Stimulated activated CD8-positive, alpha-beta memory T cell treated with anti-CD3 and anti-CD28 coated beads, Interleukin-7, amount 100 ng/mL, for 1 hour (primary cell): ENCODE results near the gene SHISA9.
"Not testable (repeated sequence)": the region's sequence is repeated elsewhere in the genome, so short reads cannot be mapped to it uniquely, and the experiment has no call there.

Experiments used
- DNase-seq, 2 donors: peaks; one replicate each; pipeline ENCODE4 v3.0.0-alpha.2; 2020; ENCODE audit warnings: low read depth in 2 of 2

Gene SHISA9

DNA sequence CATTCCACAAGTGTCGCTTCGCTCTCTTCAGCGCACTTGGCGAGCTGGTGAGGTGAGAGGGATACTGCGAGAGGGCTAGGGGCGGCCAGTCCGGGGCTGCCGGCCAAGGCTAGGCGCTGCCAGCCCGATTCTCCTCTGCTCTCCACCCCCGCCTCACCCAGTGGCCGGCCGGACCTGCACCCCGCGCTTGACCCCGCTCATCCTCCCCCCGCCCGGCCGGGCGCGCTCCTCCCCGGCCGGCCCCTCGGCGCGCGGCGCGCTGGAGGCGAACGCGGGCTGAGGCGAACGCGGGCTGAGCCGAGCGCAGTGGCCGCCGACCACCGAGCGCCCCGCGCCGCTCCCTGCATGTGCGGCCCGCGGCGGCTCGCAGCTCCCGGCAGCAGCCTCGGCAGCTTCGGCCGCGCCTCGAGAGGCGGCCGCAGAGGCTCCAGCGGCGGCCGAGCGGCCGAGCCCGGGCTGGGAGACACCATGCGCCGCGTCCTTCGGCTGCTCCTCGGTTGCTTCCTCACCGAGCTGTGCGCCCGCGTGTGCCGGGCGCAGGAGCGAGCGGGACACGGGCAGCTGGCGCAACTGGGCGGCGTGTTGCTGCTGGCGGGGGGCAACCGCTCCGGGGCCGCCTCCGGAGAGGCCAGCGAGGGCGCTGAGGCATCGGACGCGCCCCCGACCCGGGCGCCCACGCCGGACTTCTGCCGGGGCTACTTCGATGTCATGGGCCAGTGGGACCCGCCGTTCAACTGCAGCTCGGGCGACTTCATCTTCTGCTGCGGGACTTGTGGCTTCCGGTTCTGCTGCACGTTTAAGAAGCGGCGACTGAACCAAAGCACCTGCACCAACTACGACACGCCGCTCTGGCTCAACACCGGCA is at the start of gene SHISA9:
Gene SHISA9, plus strand, starts transcription at position 2 of the 865 bp plus-strand sequence.
- no peak for DNase-seq

DNA sequence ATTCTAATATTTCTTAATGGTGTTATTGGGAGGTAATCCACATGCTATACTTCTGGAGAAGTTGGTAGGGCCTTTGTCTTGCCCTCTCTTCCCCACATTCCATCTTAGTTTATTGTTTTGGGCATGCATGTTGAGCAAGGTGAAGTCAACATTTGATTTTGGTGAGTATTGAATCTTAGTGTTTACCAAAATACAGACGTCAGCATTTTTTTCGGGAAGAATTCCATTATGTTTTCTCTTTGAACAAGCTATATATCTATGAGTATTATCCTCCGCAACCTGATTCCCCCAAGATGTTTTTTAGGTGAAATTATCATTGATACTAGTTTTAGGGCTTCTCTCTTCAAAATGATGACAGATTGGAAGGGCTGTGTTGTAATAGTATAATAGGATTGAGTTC is 47.4 kb upstream of the SHISA9 start:
- no peak for DNase-seq

DNA sequence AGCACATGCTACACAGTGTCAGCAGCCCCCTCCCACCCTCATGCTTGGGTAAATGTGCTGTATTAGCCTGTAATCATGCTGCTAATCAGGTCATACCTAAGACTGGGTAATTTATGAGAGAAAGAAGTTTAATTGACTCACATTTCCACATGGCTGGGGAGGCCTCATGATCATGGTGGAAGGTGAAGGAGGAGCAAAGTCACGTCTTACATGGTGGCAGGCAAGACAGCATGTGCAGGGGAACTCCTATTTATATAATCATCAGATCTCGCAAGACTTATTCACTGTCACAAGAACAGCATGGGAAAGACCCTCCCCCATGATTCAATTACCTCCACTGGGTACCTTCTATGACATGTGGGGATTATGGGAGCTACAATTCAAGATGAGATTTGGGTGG is 44.0 kb upstream of the SHISA9 start:
- not testable (repeated sequence) for DNase-seq

DNA sequence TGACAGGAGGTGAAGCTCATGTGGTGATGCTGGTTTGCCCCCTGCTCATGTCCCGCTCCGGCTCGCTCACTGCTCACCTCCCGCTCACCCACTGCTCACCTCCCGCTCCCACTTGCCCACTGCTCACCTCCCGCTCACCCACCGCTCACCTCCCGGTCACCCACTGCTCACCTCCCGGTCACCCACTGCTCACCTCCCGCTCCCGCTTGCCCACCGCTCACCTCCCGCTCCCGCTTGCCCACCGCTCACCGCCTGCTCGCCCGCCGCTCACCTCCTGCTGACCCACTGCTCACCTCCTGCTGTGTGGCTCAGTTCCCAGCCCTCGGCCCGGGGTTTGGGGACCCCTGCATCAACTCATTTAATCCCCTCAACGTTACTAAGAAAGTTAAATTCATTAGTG is 39.1 kb upstream of the SHISA9 start:
- no peak for DNase-seq

DNA sequence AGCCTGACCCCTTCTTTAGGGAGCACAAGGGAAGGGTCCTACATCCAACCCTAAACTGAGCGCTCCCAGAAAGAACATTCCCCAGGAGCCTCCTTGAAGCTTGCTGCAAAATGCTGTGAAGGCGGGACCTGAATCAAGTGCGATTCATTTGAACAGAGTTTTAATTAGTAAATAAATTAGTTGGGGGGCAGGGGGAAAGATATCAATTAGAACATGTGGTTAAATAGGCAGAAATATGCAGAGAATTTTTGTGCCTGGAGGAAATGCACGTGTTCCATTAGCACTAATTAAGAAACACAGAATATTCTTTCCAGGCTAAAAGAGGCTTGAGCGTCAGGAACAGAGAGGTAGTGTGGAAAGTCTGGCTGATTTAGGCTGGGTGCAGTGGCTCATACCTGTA is 38.5 kb upstream of the SHISA9 start:
- no peak for DNase-seq

DNA sequence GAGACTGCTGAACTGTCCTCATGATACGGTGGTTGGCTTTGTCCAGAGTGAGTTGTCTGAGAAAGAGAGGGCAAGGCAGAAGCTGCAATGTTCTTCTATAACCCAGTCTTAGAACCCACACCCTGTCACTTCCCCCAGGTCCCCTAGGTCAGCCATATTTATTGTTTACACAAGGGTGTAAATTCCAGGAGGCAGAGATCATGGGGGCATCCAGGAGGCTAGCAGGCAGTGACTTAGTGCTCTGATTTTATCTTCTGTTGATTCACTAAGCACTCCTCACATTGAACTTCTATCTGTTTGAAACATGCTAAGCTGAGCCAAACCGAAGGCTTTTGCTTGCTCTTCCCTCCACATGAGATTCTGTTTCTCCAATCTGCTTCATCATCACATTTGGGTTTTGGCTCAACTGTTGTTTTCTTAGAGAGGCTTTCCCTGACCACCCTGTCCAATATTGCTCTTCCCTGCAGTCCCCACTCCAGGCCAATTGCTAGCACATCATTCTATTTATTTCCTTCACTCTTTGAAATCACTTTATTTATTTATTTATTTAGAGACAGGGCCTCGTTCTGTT is 34.3 kb upstream of the SHISA9 start:
- no peak for DNase-seq

DNA sequence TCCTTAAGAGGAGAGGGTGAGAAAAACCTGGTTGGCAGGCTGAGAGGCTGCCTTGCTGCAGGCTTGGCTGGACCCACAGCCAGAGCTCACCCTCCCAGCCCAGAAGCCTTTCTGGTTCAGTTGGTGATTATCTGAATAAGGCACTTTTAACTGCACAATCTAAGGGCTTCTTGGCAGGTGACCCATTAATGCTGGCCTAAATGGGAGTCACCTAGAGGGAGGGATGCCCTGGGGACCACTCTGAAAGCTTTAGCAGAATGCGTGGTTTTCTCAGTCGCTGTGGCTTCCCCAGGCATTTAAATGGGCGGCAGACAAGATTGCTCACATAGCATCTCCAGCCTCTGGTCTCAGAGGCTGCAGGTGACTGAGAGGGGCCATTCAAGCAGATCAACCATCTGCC is 33.2 kb upstream of the SHISA9 start:
- DNase-seq, result no peak

DNA sequence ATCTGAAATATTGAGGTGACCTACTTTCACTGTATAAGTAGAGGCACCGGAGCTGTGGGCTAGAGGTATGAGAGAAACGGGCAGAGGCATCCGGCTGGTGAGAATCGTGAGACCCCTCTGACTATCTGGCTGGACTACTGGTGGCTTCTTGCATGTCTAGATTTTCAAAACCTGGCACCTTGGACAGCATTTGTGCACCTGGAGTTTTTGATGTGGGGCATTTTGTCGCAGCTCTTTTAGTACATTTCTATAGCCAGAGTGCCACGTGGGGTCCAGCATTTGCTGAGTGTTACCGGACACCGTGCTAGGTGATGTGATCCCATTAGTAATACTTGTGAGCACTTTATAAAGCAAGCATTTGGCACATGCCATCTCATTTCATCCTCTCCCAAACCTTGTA is 32.6 kb upstream of the SHISA9 start:
- DNase-seq, result no peak

DNA sequence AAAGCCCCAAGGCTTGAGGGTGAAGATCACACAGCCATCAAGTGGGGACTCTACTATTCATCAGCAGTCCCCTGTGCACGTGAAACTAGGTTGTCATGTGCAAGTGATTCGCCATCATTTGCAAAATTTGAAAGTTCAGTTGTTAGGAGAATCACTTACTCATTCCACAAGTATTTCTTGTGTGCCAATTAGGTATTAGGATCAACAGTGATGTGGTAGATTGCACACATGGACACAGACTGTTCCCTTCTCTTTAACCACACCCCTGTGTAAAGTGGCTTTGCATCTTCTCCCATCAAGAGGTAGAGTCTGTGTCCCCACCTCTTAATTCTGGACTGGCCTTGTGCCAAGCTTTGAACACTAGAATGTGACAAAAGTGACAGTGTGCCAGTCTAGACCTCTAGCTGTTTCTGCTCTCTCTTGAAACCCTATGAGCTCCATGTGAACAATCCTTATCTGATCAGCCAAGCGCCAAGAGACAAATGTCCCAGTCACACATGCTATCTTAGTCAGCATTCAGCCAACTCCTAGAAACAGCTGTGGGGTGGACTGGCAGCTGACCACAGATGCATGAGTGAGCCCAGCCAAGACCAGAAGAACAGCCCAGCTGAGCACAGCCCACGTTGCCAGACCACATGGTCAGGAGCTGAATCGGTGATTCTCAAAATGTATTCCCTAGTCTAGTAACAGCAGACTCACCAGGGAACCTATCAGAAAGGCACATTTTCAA is 31.5 kb upstream of the SHISA9 start:
- DNase-seq, result no peak

DNA sequence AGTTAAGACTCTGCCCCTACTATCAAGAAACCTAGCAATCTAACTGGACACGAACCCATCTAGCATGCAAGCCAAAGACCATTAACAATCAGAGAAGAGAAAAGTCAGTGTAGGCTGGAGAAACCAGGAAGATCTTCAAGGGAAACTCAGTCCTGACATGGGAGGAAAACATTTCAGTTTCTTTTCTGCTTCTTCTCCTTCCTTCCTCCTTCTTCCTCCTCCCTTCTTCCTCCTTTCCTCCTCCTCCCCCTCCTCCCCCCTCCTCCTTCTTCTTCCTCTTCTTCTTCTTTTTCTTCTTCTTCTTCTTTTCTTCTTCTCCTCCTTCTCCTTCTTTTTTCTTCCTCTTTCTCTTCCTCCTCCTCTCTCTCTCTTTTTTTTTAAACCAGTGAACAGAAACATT is 29.6 kb upstream of the SHISA9 start:
- no peak for DNase-seq

DNA sequence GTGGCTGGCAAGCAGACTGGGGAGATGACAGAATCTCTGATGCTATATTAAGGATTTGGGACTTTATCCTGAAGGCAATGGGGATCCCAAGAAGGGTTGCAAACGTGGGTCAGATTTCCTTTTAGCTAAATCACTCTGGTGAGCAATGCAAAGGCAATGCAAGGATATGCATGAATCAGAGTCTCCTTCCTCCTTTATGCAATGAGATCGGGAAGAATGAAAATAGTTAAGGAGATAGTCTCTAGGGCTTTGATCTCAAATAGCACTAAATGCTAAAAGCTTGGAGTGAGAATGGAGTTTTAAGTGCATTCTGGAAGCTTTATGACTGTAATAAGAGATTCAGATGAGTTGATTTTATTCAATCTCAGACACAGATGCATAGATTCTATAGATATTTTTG is 27.2 kb upstream of the SHISA9 start:
- DNase-seq, result no peak

DNA sequence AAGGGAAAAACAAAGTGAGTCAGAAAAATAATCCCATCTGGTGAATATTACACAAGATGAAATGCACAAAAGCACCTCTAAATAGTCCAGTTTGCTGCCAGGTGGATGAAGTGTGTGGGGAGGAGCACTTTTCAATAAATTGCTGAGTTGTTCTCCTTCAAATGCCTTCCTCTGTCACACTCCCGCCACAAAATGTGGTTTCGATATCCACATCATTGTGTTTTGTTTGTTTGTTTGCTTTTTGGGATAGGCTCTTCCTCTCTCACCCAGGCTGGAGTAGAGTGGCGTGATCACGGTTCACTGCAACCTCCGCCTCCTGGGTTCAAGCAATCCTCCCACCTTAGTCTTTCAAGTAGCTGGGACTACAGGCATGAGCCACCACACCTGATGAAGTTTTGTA is 24.6 kb upstream of the SHISA9 start:
- DNase-seq, result no peak

DNA sequence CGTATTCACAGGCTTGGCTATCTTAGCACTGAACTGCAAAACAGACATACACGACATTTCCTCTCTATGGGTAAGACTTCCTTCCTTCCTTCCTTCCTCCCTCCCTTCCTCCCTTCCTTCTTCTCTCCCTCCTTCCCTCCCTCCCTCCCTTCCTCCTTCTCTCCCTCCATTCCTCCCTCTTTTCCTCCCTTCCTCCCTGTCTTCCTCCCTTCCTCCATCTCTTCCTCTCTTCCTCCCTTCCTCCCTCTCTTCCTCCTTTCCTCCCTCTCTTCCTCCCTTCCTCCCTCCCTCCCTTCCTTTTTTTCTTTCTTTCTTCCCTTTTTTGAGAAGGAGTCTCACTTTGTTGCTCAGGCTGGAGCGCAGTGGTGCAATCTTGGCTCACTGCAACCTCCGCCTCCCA is 22.4 kb upstream of the SHISA9 start:
- DNase-seq, result no peak

DNA sequence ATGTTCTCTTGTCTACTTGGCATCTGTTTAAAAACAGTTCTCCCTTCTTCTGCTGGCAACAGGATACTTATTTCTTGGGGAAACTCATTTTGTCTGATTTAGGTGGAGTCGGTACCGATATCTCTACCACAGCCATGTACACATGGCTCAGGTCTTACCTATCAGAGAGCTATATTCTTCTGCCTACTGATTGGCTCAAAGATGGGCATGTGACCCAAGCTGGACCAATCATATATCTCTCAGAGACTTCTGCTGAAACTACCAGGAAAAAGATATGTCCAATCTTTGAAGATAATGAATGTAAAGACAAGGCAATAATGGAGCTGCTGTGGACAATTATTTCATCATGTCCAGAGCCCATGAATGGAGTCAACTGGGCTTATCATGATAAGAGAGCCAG is 21.6 kb upstream of the SHISA9 start:
- DNase-seq, result no peak

DNA sequence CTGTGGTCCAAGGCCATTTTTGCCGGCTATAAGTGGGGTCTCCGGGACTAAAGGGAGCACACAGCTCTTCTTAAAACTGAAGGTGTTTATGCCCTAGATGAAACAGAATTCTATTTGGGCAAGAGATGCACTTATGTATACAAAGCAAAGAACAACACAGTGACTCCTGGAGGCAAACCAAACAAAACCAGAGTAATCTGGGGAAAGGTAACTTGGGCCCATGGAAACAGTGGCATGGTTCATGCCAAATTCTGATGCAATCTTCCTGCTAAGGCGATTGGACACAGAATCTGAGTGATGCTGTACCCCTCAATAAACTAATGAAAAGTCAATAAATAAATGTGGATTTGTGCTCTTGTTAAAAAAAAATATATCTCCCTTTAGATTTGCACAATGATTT is 20.2 kb upstream of the SHISA9 start:
- DNase-seq, result no peak

DNA sequence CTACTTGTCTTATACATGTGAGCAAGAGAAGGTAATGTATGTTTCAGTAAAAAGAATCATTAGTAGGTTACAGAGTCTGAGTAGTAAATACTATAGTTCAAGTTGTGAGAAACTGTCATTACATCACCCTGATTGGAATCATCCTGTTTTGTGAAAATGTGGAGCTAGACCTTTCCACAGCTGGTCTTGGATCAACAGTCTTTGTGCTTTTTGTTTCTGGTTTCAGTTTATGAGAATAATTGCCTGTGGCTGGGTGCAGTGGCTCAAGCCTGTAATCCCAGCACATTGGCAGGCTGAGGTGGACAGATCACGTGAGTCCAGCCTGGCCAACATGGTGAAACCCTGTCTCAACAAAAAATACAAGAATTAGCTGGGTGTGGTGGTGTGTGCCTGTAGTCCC is 19.7 kb upstream of the SHISA9 start:
- DNase-seq, result no peak

DNA sequence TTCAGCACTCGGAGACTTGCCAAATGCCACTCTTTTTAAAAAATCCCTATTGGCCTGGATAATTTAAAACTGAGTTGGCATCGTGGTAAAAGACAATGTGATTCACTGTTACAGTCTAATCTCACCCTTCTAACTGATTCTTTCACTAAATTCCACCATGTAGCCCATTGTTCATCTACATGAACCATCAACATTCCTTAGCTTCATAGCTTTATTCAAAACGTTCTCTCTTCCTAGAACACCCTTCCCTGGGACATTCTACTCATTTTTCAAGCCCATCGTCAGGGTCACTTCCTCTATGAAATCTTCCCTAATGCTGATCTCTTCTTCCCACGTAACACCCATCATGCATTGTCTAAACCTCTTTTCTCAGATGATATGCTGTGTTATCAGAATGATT is 15.7 kb upstream of the SHISA9 start:
- no peak for DNase-seq

DNA sequence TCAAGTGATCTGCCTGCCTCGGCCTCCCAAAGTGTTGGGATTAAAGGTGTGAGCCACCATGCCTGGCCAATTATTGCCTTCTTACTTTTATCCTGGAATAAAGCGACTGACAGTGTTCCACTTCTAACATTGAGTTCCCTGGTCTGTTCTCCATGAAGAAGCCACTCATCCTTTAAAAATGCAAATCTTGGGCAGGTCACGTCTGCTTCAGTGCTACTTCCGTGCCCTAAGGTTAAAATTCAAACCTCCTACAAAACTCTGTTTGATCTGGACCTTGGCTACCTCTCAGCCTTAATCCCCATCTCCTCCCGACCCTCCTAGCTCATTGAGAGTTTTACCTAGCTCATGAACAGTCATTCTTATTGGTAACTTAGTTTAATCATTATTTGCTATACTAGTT is 9.6 kb upstream of the SHISA9 start:
- no peak for DNase-seq

DNA sequence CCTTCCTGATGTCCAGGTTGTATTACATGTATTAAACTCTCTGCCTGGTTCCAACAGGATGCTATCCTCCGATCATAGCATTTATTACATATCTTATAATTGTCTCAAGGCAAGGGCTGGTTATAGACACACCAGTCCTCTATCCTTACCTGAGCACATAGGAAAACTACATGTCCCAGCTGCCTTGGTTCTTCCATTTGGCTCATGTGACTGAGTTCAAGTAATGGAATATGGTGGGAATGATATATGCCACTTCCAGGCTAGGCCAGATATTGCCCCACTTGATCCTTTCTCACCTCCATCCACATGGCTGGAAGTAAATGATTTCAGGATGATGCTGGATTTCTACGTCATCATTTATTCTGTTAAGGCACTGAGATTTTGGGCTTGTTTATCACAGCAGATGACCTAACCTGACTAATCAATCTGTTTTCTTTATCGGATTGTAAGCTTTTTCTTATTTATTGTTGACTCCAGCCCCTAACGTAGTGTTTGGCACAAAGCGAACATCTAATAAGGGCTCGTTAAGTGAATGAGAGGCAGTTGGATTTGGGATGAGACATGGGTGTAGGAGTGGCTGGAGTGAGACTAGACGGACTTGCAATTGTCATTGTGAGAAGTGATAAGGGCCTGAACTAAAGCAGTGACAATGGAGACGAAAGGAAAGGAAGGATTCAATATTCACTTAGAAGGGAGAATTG is 8.2 kb upstream of the SHISA9 start:
- no peak for DNase-seq

DNA sequence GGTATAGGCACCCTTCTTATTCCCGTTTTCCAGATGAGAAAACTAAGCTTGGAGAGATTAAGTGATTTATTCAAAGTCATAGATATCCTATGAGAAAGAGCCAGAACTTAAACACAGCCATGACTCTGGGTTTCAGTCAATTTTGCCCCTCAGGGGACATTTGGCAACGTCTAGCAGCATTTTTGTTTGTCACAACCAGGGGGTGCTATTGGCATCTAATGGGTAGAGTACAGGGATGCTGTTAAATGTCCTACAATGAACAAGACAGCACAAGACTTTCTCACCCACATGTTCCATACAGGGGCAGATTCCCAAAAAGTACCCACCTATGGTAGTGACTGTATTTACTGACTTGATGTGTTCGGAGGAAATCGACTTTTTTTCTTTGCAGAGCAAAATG is 4.8 kb upstream of the SHISA9 start:
- no peak for DNase-seq

DNA sequence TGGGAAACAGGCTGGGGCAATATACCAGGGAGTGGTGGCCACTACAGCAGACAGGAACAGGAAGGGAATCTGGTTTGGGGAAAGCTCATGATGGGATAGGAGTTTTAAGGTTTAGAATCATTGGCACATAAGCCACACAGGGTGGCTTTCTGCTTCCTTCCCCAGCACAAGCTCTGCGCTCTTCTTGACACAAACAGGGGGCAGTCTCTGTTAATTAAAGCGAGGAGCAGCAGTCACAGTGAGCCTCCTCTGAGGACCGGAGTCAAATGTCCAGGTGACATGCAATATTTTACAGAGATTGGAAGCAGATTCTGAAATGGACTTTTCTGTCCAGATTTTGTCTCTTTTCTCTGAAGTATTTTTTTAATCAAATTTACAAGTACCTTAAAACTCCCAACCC is 2.8 kb upstream of the SHISA9 start:
- no peak for DNase-seq

DNA sequence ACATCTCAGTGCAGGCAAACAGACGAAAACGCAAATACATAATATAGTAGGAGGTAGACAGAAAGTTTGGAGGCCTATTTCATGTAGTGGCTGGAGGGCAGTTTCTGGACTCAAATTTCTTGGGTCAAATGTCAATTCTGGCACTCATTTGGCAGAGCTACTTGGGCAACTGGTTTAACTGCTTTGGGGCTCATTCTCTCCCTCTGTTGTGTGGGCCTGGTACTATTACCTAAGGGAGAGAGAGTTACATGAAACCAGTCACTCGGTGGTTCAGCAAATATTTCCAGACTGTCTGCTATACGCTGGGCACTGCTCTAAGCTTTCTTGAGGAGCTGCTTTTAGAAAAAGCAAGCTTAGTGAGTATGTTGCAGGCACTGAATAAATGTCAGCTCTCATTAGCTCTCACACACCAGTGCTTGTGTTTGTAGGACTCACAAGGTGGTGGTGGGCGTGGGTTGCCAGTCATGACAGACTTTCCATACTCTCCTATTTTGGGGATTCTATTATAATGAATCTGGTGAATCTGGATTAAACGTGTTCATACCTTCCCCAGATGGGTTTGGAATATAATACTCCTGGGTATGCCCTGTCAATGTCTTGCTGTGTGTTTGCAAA is 1.8 kb upstream of the SHISA9 start:
- no peak for DNase-seq
